Measurements from ENCODE around the gene GPATCH2L.

GPATCH2L gene

GRCh38 chr14:76143642-76144041 lies 8.1 kb upstream of the GPATCH2L start:
- no peak overlapping the region for H3K27ac ChIP-seq (ENCODE audit: low read depth, low read length, poor library complexity, severe bottlenecking)
- H3K36me3 ChIP-seq (ENCODE audit: insufficient read depth, low read length) = no peaks in the 10 kb centered on the region; the same call in 1 of the 2 replicates
- H3K9ac ChIP-seq (ENCODE audit: low read length) = no peak overlapping the region
- H3K9me2 ChIP-seq (ENCODE audit: low read depth, low read length) = no peaks in the 10 kb centered on the region
- H4K20me1 ChIP-seq (ENCODE audit: insufficient read depth, low read length) = no peaks in the 10 kb centered on the region
- no peaks in the 10 kb centered on the region for H3K4me1 ChIP-seq (ENCODE audit: insufficient read depth, low read length, severe bottlenecking)
- no peak for TF ChIP-seq EZH2 (IDR thresholded peaks at IDR 0.05; ENCODE audit: borderline replicate concordance, low read length)
- TF ChIP-seq, protein P1, sequence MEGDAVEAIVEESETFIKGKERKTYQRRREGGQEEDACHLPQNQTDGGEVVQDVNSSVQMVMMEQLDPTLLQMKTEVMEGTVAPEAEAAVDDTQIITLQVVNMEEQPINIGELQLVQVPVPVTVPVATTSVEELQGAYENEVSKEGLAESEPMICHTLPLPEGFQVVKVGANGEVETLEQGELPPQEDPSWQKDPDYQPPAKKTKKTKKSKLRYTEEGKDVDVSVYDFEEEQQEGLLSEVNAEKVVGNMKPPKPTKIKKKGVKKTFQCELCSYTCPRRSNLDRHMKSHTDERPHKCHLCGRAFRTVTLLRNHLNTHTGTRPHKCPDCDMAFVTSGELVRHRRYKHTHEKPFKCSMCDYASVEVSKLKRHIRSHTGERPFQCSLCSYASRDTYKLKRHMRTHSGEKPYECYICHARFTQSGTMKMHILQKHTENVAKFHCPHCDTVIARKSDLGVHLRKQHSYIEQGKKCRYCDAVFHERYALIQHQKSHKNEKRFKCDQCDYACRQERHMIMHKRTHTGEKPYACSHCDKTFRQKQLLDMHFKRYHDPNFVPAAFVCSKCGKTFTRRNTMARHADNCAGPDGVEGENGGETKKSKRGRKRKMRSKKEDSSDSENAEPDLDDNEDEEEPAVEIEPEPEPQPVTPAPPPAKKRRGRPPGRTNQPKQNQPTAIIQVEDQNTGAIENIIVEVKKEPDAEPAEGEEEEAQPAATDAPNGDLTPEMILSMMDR (IDR thresholded peaks at IDR 0.05; ENCODE audit: low read length) = no peak
- H3K9me3 ChIP-seq (ENCODE audit: low read length) = peaks cover 6% of the 10 kb centered on the region; the same call in 1 of the 2 replicates
- no peak overlapping the region for H3K4me2 ChIP-seq (ENCODE audit: low read length)
- no peaks in the 10 kb centered on the region for H3K27me3 ChIP-seq (ENCODE audit: insufficient read depth, low read length)
- H3K79me2 ChIP-seq (ENCODE audit: insufficient read depth, low read length) = no peaks in the 10 kb centered on the region
- H3F3A ChIP-seq (ENCODE audit: insufficient read depth, low read length) = no peaks in the 10 kb centered on the region
- H3K4me3 ChIP-seq (ENCODE audit: low read depth, low read length, poor library complexity, severe bottlenecking) = no peak overlapping the region
- no peak overlapping the region for H2AFZ ChIP-seq (ENCODE audit: low read length)

- Histone ChIP-seq H3K4me1 (ENCODE audit: insufficient read depth, low read length, severe bottlenecking) (peaks cover 4% of the 10 kb centered on the region), H3K9ac (ENCODE audit: low read length) (no peak overlapping the region), H3F3A (ENCODE audit: insufficient read depth, low read length) (no peaks in the 10 kb centered on the region), H4K20me1 (ENCODE audit: insufficient read depth, low read length) (no peaks in the 10 kb centered on the region), H3K27ac (ENCODE audit: low read depth, low read length, poor library complexity, severe bottlenecking) (no peak overlapping the region), H3K36me3 (ENCODE audit: insufficient read depth, low read length) (no peaks in the 10 kb centered on the region; the same call in 1 of the 2 replicates), H3K9me3 (ENCODE audit: low read length) (peaks cover 6% of the 10 kb centered on the region; the same call in 1 of the 2 replicates), H3K4me3 (ENCODE audit: low read depth, low read length, poor library complexity, severe bottlenecking) (no peak overlapping the region), H3K27me3 (ENCODE audit: insufficient read depth, low read length) (no peaks in the 10 kb centered on the region), H2AFZ (ENCODE audit: low read length) (no peak overlapping the region), H3K79me2 (ENCODE audit: insufficient read depth, low read length) (no peaks in the 10 kb centered on the region), H3K9me2 (ENCODE audit: low read depth, low read length) (no peaks in the 10 kb centered on the region), H3K4me2 (ENCODE audit: low read length) (no peak overlapping the region)
- TF ChIP-seq, protein P1 (IDR thresholded peaks at IDR 0.05; ENCODE audit: low read length) = no peak
- TF ChIP-seq EZH2 (IDR thresholded peaks at IDR 0.05; ENCODE audit: borderline replicate concordance, low read length) = no peak
Measured at GRCh38 chr14:76146976-76147375, 4.7 kb upstream of the GPATCH2L start.

GRCh38 chr14:76149196-76149595 lies 2.5 kb upstream of the GPATCH2L start:
- Histone ChIP-seq H3K27me3 (ENCODE audit: insufficient read depth, low read length) (no peaks in the 10 kb centered on the region), H2AFZ (ENCODE audit: low read length) (no peak overlapping the region)

More at GRCh38 chr14:76149196-76149595, 2.5 kb upstream of the GPATCH2L start:
- Histone ChIP-seq H3K9me2 (ENCODE audit: low read depth, low read length) (no peaks in the 10 kb centered on the region), H3K9me3 (ENCODE audit: low read length) (no peaks in the 10 kb centered on the region), H4K20me1 (ENCODE audit: insufficient read depth, low read length) (no peaks in the 10 kb centered on the region), H3K9ac (ENCODE audit: low read length) (no peak overlapping the region), H3F3A (ENCODE audit: insufficient read depth, low read length) (no peaks in the 10 kb centered on the region), H3K4me3 (ENCODE audit: low read depth, low read length, poor library complexity, severe bottlenecking) (no peak overlapping the region), H3K27ac (ENCODE audit: low read depth, low read length, poor library complexity, severe bottlenecking) (no peak overlapping the region), H3K36me3 (ENCODE audit: insufficient read depth, low read length) (peaks cover under 1% of the 10 kb centered on the region), H3K4me2 (ENCODE audit: low read length) (no peak overlapping the region), H3K4me1 (ENCODE audit: insufficient read depth, low read length, severe bottlenecking) (peaks cover 16% of the 10 kb centered on the region), H3K79me2 (ENCODE audit: insufficient read depth, low read length) (peaks cover 12% of the 10 kb centered on the region)
- no peak for TF ChIP-seq EZH2 (IDR thresholded peaks at IDR 0.05; ENCODE audit: borderline replicate concordance, low read length)
- TF ChIP-seq, protein P1 (IDR thresholded peaks at IDR 0.05; ENCODE audit: low read length) = no peak

All from OCI-LY1 (cell line).